ENCODE data around the gene NUCKS1. TPM values are rescaled to one million over a fixed set of nuclear protein-coding genes. Genes with fewer than 3 reads are reported as not detected.

NUCKS1 gene
- total and polyA plus RNA-seq, 2 of the 13 experiments (the other 11 are each of a cell fraction or from before 2014, with no cell fraction given), result 35.5 to 117 TPM

GRCh38 chr1:205749234-205750137, 496 bp downstream of the NUCKS1 start (continued):
- TF ChIP-seq ZNF382 (CRISPR knock-in tag; IDR thresholded peaks at IDR 0.05; ENCODE audit: borderline replicate concordance) (no peak), ZBTB49 (CRISPR knock-in tag; IDR thresholded peaks at IDR 0.05; ENCODE audit: borderline replicate concordance) (no peak), ZNF841 (CRISPR knock-in tag; IDR thresholded peaks at IDR 0.05; ENCODE audit: borderline replicate concordance) (no peak), ZNF850 (CRISPR knock-in tag; conservative IDR thresholded peaks at IDR 0.05) (no peak), ZNF136 (CRISPR knock-in tag; IDR thresholded peaks at IDR 0.05; ENCODE audit: low read depth) (no peak; the same call in 1 of the 2 replicates), SALL2 (CRISPR knock-in tag; IDR thresholded peaks at IDR 0.05) (0 out of 2 replicates have a peak, but pooled peaks have one; percentile 56), PHF20 (CRISPR knock-in tag; IDR thresholded peaks at IDR 0.05) (no peak), CENPBD1 (CRISPR knock-in tag; IDR thresholded peaks at IDR 0.05; ENCODE audit: borderline replicate concordance, low read depth) (no peak), SMARCE1 (IDR thresholded peaks at IDR 0.05; ENCODE audit: borderline replicate concordance) (no peak), SRSF4 (IDR thresholded peaks at IDR 0.05; ENCODE audit: low read depth, low read length, poor library complexity, severe bottlenecking) (no peak), SIX4 (CRISPR knock-in tag; IDR thresholded peaks at IDR 0.05) (no peak; the same call in 1 of the 2 replicates), ELF3 (CRISPR knock-in tag; IDR thresholded peaks at IDR 0.05) (peak; percentile 66; the same call in 1 of the 2 replicates), BRF2 (CRISPR knock-in tag; IDR thresholded peaks at IDR 0.05) (peak; percentile 58; the same call in 1 of the 2 replicates), NR2F2 (IDR thresholded peaks at IDR 0.05; ENCODE audit: borderline replicate concordance, low read depth) (no peak), KAT8 (CRISPR knock-in tag; IDR thresholded peaks at IDR 0.05) (peak; percentile 60), ZNF644 (CRISPR knock-in tag; IDR thresholded peaks at IDR 0.05; ENCODE audit: low read depth) (no peak), ZBTB44 (CRISPR knock-in tag; IDR thresholded peaks at IDR 0.05) (no peak), NBN (conservative IDR thresholded peaks at IDR 0.05) (no peak), GLI4 (CRISPR knock-in tag; IDR thresholded peaks at IDR 0.05; ENCODE audit: borderline replicate concordance) (no peak), PREB (CRISPR knock-in tag; IDR thresholded peaks at IDR 0.05) (no peak), TBP (CRISPR knock-in tag; IDR thresholded peaks at IDR 0.05) (no peak)

Data from HepG2 (cell line).